SK-N-MC (cell line): ENCODE measurements around the gene NPR2.

Source experiments
- FOXP2 ChIP-seq: optimal IDR thresholded peaks from 2 replicates; pipeline ENCODE3; 2011; ENCODE audit warnings: mild to moderate bottlenecking, moderate library complexity; ENCODE audit not compliant: insufficient read depth; ENCODE audit errors: extremely low read length, control extremely low read depth
- POLR2AphosphoS5 ChIP-seq: IDR thresholded peaks from 2 replicates; pipeline ENCODE4 v1.6.1; 2012; ENCODE audit warnings: mild to moderate bottlenecking, low read depth, low read length, borderline replicate concordance

- TF ChIP-seq POLR2AphosphoS5 (no peak), FOXP2 (no peak)
Observed at GRCh38 chr9:35792024-35792813, 828 bp downstream of the NPR2 start.
